GM12801 (cell line): ENCODE results near the gene RAPGEF5.

Experiments
- TF ChIP-seq, protein P1 (sequence below): IDR thresholded peaks from one replicate; pipeline ENCODE4 v1.5.1; 2011; ENCODE audit warnings: control low read depth; ENCODE audit not compliant: insufficient read length; ENCODE audit errors: extremely low read depth

Gene RAPGEF5

DNA sequence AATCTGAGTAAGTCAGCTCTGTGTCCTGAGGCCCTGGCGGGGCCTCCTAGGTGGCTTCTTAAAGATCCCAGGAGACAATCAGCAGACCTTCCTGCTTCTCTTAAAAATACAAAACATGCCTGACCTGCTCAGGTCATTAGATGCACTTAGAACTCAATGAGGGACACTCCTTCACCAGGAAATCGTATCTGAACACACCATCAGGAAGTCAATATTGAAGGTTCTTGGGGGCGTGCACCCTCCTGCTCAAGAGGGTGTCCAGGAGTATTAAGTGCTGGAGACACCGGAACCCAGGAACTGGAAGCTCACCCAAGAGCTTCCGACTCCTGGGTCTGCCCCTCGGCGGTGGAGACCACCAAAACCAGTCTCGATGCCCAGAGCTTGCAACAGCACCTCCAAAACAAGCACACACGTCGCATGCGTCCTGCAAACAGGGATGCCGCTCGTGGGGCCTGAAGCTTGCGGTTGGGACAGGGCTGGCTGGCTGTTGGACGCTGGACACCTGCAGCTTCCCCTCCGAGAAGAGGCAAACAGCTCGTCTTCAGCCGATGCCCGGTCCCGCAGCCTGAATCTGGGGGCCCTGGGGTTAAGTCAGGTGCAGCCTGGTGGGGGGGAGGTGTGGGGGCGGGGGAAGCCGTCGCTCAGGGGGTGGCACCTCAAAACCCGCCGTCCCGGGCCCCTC is 803 bp downstream of the RAPGEF5 start:
- TF ChIP-seq, protein P1, sequence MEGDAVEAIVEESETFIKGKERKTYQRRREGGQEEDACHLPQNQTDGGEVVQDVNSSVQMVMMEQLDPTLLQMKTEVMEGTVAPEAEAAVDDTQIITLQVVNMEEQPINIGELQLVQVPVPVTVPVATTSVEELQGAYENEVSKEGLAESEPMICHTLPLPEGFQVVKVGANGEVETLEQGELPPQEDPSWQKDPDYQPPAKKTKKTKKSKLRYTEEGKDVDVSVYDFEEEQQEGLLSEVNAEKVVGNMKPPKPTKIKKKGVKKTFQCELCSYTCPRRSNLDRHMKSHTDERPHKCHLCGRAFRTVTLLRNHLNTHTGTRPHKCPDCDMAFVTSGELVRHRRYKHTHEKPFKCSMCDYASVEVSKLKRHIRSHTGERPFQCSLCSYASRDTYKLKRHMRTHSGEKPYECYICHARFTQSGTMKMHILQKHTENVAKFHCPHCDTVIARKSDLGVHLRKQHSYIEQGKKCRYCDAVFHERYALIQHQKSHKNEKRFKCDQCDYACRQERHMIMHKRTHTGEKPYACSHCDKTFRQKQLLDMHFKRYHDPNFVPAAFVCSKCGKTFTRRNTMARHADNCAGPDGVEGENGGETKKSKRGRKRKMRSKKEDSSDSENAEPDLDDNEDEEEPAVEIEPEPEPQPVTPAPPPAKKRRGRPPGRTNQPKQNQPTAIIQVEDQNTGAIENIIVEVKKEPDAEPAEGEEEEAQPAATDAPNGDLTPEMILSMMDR = no peak

DNA sequence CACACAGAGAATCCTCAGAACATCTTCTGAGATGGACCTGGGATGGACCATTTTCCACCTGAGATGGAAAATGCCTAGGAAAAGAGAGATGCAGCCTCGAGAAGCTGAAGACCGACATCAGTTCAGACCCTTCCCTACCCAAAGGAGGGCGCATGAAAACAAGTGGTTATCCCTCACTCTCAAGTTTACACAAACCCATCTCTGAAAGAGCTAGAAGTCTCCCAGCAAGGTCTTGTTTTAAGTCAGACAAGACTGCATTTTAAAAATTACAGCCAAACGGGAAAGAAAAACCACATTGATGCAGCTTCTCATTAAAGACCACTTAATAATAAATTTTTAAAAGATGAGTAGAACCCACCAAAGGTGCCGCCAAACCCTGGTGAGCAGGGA is 1.3 kb downstream of the RAPGEF5 start:
- TF ChIP-seq, protein P1 = no peak

DNA sequence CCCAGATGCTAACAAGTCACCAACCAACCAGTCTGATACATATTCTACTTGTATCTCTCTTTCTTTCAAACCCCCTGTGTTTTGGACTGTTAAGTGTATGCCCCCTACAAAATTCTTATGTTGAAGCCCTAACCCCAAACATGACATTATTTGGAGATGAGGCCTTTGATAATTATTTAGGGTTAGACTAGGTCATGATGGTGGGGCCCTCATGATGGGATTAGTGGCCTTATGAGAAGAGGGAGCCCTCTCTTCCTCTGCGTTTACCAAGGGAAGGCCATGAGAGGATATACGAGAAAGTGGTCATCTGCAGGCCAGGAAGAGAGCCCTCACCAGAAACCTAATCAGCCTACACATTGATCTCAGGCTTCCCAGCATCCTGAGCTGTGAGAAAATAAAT is 2.5 kb downstream of the RAPGEF5 start:
- TF ChIP-seq, protein P1 = no peak

DNA sequence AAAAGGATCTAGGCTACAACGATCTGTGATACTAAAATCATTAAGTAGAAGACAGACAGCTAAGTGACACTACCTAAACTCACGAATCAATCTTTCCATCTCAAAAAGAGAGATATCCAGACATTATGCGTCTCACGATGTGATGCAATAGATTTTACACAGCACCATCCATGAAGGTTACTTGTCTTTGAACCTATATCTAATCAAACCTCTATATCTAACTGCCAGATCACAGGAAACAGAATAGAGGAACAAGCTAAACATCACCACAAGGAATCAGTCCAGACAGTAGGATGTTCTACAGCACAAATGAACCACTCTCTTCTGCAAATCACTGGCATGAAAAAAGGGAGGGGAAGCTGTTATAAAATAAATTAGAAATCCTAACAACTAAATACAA is 4.1 kb downstream of the RAPGEF5 start:
- TF ChIP-seq, protein P1 = no peak

DNA sequence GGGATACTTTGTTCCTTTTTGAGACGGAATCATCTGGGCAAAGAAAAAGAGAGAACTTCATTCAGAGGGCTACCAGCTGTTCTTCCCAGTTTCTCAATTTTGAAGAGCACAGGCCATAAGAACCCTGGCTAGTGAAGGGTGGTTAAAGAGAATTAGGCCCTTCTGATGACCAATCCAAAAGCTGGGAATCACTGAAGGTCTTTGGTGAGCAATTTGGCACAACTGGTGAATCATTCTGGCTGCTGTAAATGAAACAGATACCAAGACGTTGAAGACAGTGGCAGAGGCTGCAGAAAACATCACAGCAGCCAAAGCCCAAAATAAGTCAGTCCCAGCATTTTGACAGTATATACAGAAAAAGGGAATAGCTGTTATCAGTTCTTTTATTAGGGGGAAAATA is 5.1 kb downstream of the RAPGEF5 start:
- TF ChIP-seq, protein P1 = no peak

DNA sequence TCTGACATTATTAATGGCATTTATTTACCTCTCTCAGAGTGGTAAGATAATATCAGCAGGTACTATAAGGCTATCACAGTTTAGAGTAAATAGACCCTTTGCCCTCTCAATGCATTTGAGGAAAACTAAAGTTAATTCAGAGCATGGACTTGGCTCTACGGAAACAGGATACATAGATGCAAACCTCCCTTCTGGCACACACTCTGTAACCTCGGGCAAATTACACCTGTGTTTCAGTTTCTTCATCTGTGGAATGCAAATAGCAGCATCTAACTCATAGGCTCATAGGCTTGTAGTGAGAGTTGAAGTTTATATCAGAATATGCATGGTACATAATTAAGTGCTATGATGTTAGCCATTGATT is 5.6 kb downstream of the RAPGEF5 start:
- TF ChIP-seq, protein P1 = no peak

DNA sequence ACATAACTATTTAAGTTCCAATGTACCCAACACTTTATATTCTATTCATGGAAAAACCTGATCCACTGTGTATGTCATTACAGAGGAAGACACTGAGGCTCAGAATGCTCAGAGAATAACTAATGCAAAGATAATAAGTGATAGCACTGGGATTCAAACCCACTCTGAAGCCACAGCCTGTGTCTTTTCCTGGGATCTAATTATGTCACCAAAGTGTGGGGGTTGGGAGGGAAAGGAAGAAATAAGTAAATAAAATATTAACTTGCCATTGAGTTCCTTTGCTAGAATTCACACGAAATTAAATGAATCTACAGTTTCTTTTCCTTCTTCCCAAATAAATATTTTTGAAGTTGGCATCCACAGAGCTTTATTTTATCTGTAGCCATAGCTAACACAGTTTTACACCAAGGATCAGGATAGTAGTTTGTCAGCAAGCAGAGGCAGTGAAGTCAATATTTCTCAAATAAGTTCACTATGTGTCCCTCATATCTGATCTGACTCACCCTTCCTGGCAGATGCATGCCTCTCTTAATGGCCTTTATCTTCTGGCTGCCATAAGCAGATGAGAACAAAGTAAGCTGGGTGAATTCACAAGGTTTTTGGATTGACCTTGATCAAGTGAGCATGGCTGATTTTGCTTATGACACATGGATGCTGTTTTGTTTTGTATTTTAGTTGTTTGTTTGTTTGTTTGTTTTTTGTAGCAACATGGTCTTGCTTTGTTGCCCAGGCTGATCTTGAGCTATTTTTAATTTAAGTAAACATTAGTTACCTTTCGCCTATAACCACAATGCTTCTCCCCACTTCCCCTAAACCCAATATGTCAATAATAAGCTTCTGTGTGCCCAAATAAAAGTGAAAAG is 6.3 kb downstream of the RAPGEF5 start:
- TF ChIP-seq, protein P1 = no peak
